ENCODE data around the gene PDZRN3.

GRCh38 chr3:73547427-73548248 is 77.1 kb downstream of the PDZRN3 start:
- TF ChIP-seq, protein P1, sequence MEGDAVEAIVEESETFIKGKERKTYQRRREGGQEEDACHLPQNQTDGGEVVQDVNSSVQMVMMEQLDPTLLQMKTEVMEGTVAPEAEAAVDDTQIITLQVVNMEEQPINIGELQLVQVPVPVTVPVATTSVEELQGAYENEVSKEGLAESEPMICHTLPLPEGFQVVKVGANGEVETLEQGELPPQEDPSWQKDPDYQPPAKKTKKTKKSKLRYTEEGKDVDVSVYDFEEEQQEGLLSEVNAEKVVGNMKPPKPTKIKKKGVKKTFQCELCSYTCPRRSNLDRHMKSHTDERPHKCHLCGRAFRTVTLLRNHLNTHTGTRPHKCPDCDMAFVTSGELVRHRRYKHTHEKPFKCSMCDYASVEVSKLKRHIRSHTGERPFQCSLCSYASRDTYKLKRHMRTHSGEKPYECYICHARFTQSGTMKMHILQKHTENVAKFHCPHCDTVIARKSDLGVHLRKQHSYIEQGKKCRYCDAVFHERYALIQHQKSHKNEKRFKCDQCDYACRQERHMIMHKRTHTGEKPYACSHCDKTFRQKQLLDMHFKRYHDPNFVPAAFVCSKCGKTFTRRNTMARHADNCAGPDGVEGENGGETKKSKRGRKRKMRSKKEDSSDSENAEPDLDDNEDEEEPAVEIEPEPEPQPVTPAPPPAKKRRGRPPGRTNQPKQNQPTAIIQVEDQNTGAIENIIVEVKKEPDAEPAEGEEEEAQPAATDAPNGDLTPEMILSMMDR (conservative IDR thresholded peaks at IDR 0.05): no peak
- no peak for TF ChIP-seq ZFX (IDR thresholded peaks at IDR 0.05)
